ENCODE data around the gene EDRF1. TPM values are rescaled to one million over a fixed set of nuclear protein-coding genes. Genes with fewer than 3 reads are reported as not detected.

The EDRF1 gene
- total RNA-seq, 1 donor from 2014 or later = 45.9 TPM

DNA sequence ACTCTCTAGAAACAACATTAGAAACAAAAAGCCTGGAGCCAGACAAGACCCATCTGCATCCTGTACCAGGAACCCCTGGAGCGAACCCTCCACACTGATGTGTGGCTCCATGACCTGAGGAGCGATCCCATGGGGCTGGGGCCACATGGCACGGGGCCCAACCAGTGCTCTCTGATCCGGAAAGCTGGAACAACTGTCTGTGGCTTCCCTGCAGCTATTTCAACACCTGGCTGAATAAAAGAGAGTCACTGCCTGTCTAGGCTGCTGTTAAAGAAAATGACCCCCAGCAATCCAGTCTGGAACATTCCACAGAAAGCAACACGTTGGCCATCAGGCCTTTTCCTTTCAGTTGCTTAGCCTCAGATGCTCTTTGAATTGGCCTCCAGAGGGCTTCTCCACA, 82.6 kb downstream of the EDRF1 start:
- H3K27ac Mint-ChIP-seq = no peak overlapping the region
- H3K4me1 Mint-ChIP-seq = no peaks in the 10 kb centered on the region
- TF ChIP-seq CTCF (IDR thresholded peaks at IDR 0.05; ENCODE audit: unreplicated experiment) = no peak
- DNase-seq (ENCODE audit: low spot score in 2 of 2, unreplicated experiment in 2 of 2) = no peak
- H3K27me3 Mint-ChIP-seq (ENCODE audit: low read depth) = no peaks in the 10 kb centered on the region
- no peaks in the 10 kb centered on the region for H3K9me3 Mint-ChIP-seq
- peaks cover 27% of the 10 kb centered on the region for H3K36me3 Mint-ChIP-seq
- H3K4me3 Mint-ChIP-seq = no peak overlapping the region

DNA sequence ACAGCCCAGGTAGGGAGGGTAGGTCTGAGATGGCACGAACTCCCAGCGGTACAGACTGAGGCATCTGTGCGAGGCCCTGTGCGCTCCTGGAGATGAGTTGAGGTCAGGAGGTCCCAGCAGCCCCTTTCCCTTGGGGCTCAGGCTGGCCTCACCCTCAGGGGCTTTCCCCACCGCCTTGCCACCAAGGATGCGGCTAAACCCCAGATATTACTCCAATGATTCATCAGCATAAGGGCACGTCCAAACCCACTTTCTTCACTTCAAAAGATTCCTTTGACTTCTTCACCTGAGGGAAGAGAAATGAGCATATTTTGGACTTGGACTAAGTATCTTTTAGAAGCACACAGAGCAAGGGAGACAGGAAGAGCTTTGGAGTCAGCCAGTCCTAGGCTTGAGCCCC, 83.2 kb downstream of the EDRF1 start:
- TF ChIP-seq CTCF (IDR thresholded peaks at IDR 0.05; ENCODE audit: unreplicated experiment) = no peak
- H3K9me3 Mint-ChIP-seq = no peaks in the 10 kb centered on the region
- H3K27me3 Mint-ChIP-seq (ENCODE audit: low read depth) = no peaks in the 10 kb centered on the region
- no peak overlapping the region for H3K4me3 Mint-ChIP-seq
- no peak for DNase-seq (ENCODE audit: low spot score in 2 of 2, unreplicated experiment in 2 of 2)
- no peak overlapping the region for H3K27ac Mint-ChIP-seq
- H3K4me1 Mint-ChIP-seq = no peaks in the 10 kb centered on the region
- peaks cover 28% of the 10 kb centered on the region for H3K36me3 Mint-ChIP-seq

DNA sequence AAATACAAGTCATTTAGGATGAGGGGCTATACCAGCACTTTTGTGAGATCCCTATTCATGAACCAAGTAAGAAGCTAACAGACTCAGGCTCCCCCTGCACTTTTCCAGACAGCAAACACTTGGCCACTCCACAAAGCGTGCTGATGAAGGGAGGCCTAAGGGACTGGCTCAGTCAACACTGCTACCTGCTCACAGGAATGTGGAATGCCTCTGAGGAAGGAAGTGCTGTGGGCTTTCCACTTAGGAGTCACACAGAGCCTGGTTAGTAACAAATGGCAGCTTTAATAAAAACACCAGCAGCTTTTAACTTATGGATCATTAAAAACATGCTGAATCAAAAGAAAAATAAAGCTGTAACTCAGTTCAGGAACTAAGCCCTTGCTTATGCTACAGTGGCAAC, 88.5 kb downstream of the EDRF1 start:
- DNase-seq (ENCODE audit: low spot score in 2 of 2, unreplicated experiment in 2 of 2) = no peak
- no peak for TF ChIP-seq CTCF (IDR thresholded peaks at IDR 0.05; ENCODE audit: unreplicated experiment)
- Mint-ChIP-seq H3K36me3 (peaks cover 30% of the 10 kb centered on the region), H3K4me3 (no peak overlapping the region), H3K9me3 (no peaks in the 10 kb centered on the region), H3K27me3 (ENCODE audit: low read depth) (no peaks in the 10 kb centered on the region), H3K4me1 (peaks cover 9% of the 10 kb centered on the region), H3K27ac (no peak overlapping the region)

DNA sequence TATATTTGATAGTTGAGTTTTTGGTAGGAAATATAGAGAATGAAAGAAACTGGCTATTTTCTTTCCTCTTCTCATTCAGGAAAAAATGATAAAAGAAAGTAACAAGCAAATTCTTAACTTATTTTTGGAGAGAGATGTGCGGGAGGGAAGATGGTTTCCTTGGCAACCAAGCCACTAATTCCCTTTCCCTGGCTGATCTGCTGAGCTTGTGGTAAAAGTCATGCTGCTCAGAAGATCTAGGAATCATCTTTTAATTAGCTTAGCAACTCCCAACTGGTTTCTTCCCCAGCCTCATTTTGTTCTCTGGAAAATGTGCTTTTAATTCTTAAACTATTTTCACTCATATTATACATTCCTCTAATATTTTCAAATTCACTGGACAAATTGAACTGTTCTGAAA, 91.7 kb downstream of the EDRF1 start:
- H3K4me3 Mint-ChIP-seq = no peak overlapping the region
- H3K4me1 Mint-ChIP-seq = peaks cover 9% of the 10 kb centered on the region
- H3K9me3 Mint-ChIP-seq = no peaks in the 10 kb centered on the region
- TF ChIP-seq CTCF (IDR thresholded peaks at IDR 0.05; ENCODE audit: unreplicated experiment) = no peak
- H3K27ac Mint-ChIP-seq = no peak overlapping the region
- DNase-seq (ENCODE audit: low spot score in 2 of 2, unreplicated experiment in 2 of 2) = no peak
- no peaks in the 10 kb centered on the region for H3K27me3 Mint-ChIP-seq (ENCODE audit: low read depth)
- peaks cover 31% of the 10 kb centered on the region for H3K36me3 Mint-ChIP-seq

DNA sequence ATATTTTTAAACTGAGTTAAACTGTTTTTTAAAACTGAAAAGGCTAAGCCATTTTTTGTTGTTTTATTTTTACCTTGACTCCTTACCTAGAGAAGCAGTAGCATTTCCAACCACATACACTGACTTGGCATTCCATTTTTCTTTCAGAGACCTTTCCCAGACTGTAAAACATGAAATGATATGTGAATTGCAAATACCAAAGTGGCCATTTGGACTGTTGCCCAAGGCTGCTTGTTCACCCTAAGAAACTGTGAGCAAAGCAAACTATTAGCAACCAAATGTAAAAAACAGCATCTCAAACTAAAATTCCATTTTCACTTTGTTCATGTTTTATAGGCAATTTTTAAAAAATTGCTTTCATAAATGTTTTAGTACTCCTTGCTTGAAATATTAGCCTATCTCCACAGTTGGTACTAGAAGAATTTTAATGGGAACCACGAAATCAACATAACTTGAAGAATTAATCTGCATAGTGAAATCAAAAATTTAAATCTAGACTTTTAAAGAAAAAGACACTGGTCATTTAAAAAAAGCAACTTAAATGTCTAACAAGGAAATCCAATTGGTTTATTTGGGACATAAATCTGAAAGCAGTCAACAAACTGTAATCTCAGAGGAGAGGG, 92.7 kb downstream of the EDRF1 start:
- H3K4me3 Mint-ChIP-seq = no peak overlapping the region
- H3K27ac Mint-ChIP-seq = peak overlapping the region; percentile 77
- TF ChIP-seq CTCF (IDR thresholded peaks at IDR 0.05; ENCODE audit: unreplicated experiment) = no peak
- H3K27me3 Mint-ChIP-seq (ENCODE audit: low read depth) = no peaks in the 10 kb centered on the region
- peaks cover 26% of the 10 kb centered on the region for H3K36me3 Mint-ChIP-seq
- H3K4me1 Mint-ChIP-seq = peaks cover 9% of the 10 kb centered on the region
- no peak for DNase-seq (ENCODE audit: low spot score in 2 of 2, unreplicated experiment in 2 of 2)
- no peaks in the 10 kb centered on the region for H3K9me3 Mint-ChIP-seq

Other genes starting within 250 kb of the EDRF1 start
- gene TEX36, start 36.5 kb upstream of the EDRF1 start, total RNA-seq = not detected in 3 replicates
- 0.18 to 0.27 TPM (median 0.23 TPM) in 3 replicates for gene MMP21, start 56.1 kb downstream of the EDRF1 start, total RNA-seq
- 63.2 to 65.7 TPM (median 64.0 TPM) in 3 replicates for gene UROS, start 103.5 kb downstream of the EDRF1 start, total RNA-seq
- 54.1 to 59.8 TPM (median 58.0 TPM) in 3 replicates for gene BCCIP, start 103.8 kb downstream of the EDRF1 start, total RNA-seq
- gene DHX32, start 161.6 kb downstream of the EDRF1 start, total RNA-seq = 30.0 to 33.0 TPM (median 31.0 TPM) in 3 replicates
- gene FANK1, start 176.9 kb downstream of the EDRF1 start, total RNA-seq = 10.1 to 11.0 TPM (median 10.2 TPM) in 3 replicates

Data from mesothelial cell of epicardium (in vitro differentiated cells).